Osteoblast (primary cell): ENCODE data around the gene WDFY4. TPM values are rescaled to one million over a fixed set of nuclear protein-coding genes. Genes with fewer than 3 reads are reported as not detected.

ENCODE experiments used
- DNase-seq: peaks from one replicate; pipeline ENCODE4 v3.0.0; 2011; ENCODE audit warnings: low spot score, mixed read lengths; ENCODE audit not compliant: insufficient read length; ENCODE audit errors: missing footprints
- H2AFZ ChIP-seq: 2 replicates; pipeline ENCODE4 v1.6.0; 2011; ENCODE audit warnings: mild to moderate bottlenecking, low read length
- H3K27ac ChIP-seq: 2 replicates; pipeline ENCODE4 v1.5.1; 2011; ENCODE audit warnings: mild to moderate bottlenecking, low read depth, low read length, moderate library complexity
- H3K27me3 ChIP-seq: 2 replicates; pipeline ENCODE4 v1.6.0; 2012; ENCODE audit warnings: mild to moderate bottlenecking, control low read depth, inconsistent platforms, low read length, moderate library complexity; ENCODE audit not compliant: insufficient read depth
- H3K36me3 ChIP-seq: 2 replicates; pipeline ENCODE4 v1.5.1; 2011; ENCODE audit warnings: mild to moderate bottlenecking, low read length, control low read depth, moderate library complexity; ENCODE audit not compliant: insufficient read depth
- H3K4me1 ChIP-seq: 2 replicates; pipeline ENCODE4 v1.5.1; 2011; ENCODE audit warnings: mild to moderate bottlenecking, low read length, control low read depth, moderate library complexity; ENCODE audit not compliant: insufficient read depth
- H3K4me2 ChIP-seq: 2 replicates; pipeline ENCODE4 v1.6.0; 2011; ENCODE audit warnings: mild to moderate bottlenecking, low read length; ENCODE audit not compliant: insufficient read depth
- H3K4me3 ChIP-seq: fragments of 200-600 bp; sonication (generic); 3 replicates; pipeline ENCODE4 v1.5.1; 2012; ENCODE audit warnings: mild to moderate bottlenecking, low read length, inconsistent platforms; ENCODE audit not compliant: insufficient read depth
- H3K79me2 ChIP-seq: 2 replicates; pipeline ENCODE4 v1.6.0; 2012; ENCODE audit warnings: mild to moderate bottlenecking, low read length, control low read depth, inconsistent platforms; ENCODE audit not compliant: insufficient read depth
- H3K9me3 ChIP-seq: 2 replicates; pipeline ENCODE4 v1.5.1; 2011; ENCODE audit warnings: low read depth, low read length, control low read depth
- H4K20me1 ChIP-seq: 2 replicates; pipeline ENCODE4 v1.6.0; 2012; ENCODE audit warnings: mild to moderate bottlenecking, low read length, control low read depth; ENCODE audit not compliant: insufficient read depth
- CTCF ChIP-seq: IDR thresholded peaks from 2 replicates; pipeline ENCODE4 v1.5.1; 2011; ENCODE audit warnings: mild to moderate bottlenecking, low read depth, low read length, moderate library complexity; ENCODE audit errors: extremely low read depth
- total RNA-seq: library from RNA; depleted of rRNA; stranded (reverse); fragments of >200 nt; gene quantifications from 2 replicates; pipeline ENCODE4 v1.2.3, GENCODE V29; 2012

WDFY4 gene
- total RNA-seq, 1 donor, result 0.36 TPM

- no peak overlapping the region for H2AFZ ChIP-seq
Measured at GRCh38 chr10:48938281-48938680, 253.6 kb downstream of the WDFY4 start.

GRCh38 chr10:48938990-48939536, 254.4 kb downstream of the WDFY4 start:
- H3K4me3 ChIP-seq, result no peak overlapping the region
- H3K27ac ChIP-seq, result no peak overlapping the region
- no peak overlapping the region for H2AFZ ChIP-seq
- H3K27me3 ChIP-seq, result peaks cover 3% of the 10 kb centered on the region
- no peak overlapping the region for H3K4me2 ChIP-seq
- H3K9me3 ChIP-seq, result no peaks in the 10 kb centered on the region
- H4K20me1 ChIP-seq, result no peaks in the 10 kb centered on the region
- no peaks in the 10 kb centered on the region for H3K36me3 ChIP-seq
- DNase-seq, result no peak
- no peaks in the 10 kb centered on the region for H3K4me1 ChIP-seq
- H3K79me2 ChIP-seq, result no peaks in the 10 kb centered on the region
- TF ChIP-seq CTCF, result no peak

More at GRCh38 chr10:48938281-48938680, 253.6 kb downstream of the WDFY4 start:
- H3K4me1 ChIP-seq, result no peaks in the 10 kb centered on the region
- H3K79me2 ChIP-seq, result no peaks in the 10 kb centered on the region
- H3K4me2 ChIP-seq, result no peak overlapping the region
- H3K9me3 ChIP-seq, result no peaks in the 10 kb centered on the region
- H3K27me3 ChIP-seq, result peaks cover 3% of the 10 kb centered on the region
- H3K27ac ChIP-seq, result no peak overlapping the region
- H3K4me3 ChIP-seq, result no peak overlapping the region
- no peak for DNase-seq
- no peak for TF ChIP-seq CTCF
- H4K20me1 ChIP-seq, result no peaks in the 10 kb centered on the region
- no peaks in the 10 kb centered on the region for H3K36me3 ChIP-seq

DNA sequence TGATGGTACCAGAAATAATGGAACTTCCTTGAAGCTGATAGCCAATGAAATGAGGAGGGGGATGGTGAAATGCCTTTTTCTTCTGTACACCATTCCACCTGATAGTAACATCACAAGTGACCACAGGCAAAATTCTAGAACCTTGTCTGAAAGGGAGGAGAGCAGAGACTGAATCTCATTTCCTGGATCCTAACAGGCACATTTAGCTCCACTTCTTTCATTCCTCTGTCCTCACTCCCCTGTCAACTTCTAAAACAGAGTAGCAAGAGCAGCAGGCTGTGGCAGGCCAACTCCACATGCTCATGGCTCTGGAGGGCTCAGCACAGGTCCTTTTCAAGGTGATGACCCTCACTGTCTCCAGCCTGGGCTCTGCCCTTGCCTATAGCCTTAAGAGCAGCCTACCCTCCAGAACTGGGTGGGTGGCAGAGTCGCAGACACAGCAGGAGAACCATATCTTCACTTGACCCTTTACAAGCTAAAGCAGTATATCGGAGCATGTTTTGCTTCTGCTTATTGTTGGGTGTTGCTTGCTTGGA, 255.2 kb downstream of the WDFY4 start, which contains the start of gene LRRC18:
TSS of gene LRRC18 (minus strand) at position 51 of the 536 bp plus-strand sequence. CDS start 25,685 bp downstream, outside the sequence.
- no peak within 1 kb of the TSS for H3K4me3 ChIP-seq
- no peak within 1 kb of the TSS for H2AFZ ChIP-seq
- no peaks in the 10 kb centered on the region for H3K4me1 ChIP-seq
- no peaks in the 10 kb centered on the region for H3K36me3 ChIP-seq
- H3K27ac ChIP-seq, result no peak within 1 kb of the TSS
- DNase-seq, result no peak
- peaks cover 5% of the 10 kb centered on the region for H3K27me3 ChIP-seq
- H3K9me3 ChIP-seq, result no peaks in the 10 kb centered on the region
- no peaks in the 10 kb centered on the region for H4K20me1 ChIP-seq
- H3K4me2 ChIP-seq, result no peak within 1 kb of the TSS
- TF ChIP-seq CTCF, result no peak
- no peaks in the 10 kb centered on the region for H3K79me2 ChIP-seq

- no peak for DNase-seq
- Histone ChIP-seq H3K4me1 (no peaks in the 10 kb centered on the region), H3K9me3 (no peaks in the 10 kb centered on the region), H4K20me1 (no peaks in the 10 kb centered on the region), H3K4me2 (no peak overlapping the region), H3K27me3 (peaks cover 3% of the 10 kb centered on the region), H3K4me3 (no peak overlapping the region), H2AFZ (no peak overlapping the region), H3K27ac (no peak overlapping the region), H3K36me3 (no peaks in the 10 kb centered on the region), H3K79me2 (no peaks in the 10 kb centered on the region)
- TF ChIP-seq CTCF, result no peak
Measured at GRCh38 chr10:48940372-48940771, 255.7 kb downstream of the WDFY4 start.
